Measurements from ENCODE around the gene MED31.

DNA sequence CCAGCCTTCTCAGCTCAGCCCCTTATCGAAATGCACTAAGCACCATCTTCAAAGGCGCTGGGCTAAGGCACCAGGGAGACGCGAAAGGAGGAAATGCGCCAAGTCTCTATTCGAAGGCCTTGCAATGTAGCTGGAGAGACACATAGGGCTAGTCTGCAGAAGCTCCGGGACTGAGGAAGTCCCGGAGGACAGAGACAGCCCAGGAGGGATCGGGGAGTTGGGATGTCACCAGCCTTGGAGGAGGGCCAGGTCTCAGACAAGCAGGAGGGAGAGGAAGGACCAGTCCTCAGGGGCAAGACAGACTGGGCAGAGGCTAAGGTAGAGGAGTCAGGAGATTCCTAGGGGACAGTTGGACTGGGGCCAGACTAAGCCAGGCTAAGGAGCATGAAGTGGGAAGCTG is 8.7 kb upstream of the MED31 start:
- TF ChIP-seq, protein P1, sequence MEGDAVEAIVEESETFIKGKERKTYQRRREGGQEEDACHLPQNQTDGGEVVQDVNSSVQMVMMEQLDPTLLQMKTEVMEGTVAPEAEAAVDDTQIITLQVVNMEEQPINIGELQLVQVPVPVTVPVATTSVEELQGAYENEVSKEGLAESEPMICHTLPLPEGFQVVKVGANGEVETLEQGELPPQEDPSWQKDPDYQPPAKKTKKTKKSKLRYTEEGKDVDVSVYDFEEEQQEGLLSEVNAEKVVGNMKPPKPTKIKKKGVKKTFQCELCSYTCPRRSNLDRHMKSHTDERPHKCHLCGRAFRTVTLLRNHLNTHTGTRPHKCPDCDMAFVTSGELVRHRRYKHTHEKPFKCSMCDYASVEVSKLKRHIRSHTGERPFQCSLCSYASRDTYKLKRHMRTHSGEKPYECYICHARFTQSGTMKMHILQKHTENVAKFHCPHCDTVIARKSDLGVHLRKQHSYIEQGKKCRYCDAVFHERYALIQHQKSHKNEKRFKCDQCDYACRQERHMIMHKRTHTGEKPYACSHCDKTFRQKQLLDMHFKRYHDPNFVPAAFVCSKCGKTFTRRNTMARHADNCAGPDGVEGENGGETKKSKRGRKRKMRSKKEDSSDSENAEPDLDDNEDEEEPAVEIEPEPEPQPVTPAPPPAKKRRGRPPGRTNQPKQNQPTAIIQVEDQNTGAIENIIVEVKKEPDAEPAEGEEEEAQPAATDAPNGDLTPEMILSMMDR (conservative IDR thresholded peaks at IDR 0.05) = no peak
- no peak for TF ChIP-seq ZFX (IDR thresholded peaks at IDR 0.05)
